Inflammatory macrophage treated with lipopolysaccharide for 1 hour (primary cell): Measurements from ENCODE around the gene APBA1.
A peak's percentile ranks its signal among the peaks of the same experiment; 100 is the strongest.
"Not testable (repeated sequence)": the region's sequence is repeated elsewhere in the genome, so short reads cannot be mapped to it uniquely, and the experiment has no call there.

ENCODE experiments used
- DNase-seq, 2 donors: peaks; one replicate each; pipeline ENCODE4 v3.0.0-alpha.2; 2020 to 2022

The APBA1 gene

DNA sequence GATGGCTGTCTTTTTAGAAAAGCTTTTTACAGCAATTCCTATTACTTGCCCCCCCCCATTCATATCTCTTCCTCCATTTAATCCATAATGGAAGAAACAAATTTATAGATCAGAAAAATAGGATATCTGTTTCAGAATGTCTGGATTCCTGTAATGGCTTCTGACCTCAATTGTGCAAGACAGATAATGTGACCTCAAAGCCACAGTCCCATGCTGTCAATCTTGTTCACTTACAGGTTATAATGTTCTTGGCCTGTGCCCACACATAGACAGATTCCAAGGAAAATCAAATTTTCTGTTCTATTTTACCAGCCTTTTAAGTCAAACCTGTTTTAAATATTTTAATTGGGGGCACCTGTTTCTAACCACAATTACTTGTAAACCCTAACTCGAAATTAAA, 203.8 kb downstream of the APBA1 start:
- DNase-seq, result no peak

DNA sequence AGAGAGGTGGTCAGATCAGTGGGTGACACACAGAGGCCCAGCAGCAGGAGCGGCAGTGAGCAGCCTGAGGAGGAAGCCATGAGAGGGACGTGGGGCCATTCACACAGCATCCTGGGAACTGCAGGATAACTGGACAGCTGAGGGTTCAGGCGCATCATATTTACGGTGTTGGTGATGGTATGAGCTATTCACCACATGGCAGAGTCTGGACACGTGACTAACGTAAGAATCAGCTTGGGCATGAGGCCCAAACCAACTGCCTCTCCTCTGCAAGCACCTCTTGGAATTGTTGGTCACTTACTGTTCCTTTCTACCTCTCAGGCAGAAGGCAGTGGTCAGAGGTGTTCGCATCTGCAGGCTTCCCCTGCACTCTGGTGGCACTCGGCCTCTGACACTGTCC, 206.0 kb downstream of the APBA1 start:
- no peak for DNase-seq

DNA sequence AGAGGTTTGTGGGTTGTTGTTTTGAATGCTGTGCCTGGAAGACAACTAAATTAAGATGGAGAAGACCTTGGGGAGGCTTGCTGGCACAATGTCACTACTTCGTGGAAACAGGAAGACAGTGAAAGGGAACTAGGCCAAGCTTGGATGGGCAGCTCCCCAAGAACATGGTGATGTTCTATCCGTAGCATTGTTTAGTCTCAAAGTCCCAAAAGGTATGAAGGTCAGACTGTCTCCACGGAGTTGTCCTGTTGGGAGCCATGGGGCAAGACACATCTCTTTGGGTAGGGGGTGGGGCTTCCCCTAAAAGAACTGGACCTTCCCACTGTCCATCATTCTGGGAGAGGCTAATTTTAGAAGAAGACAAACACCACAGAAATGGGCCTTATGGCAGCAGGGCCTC, 206.7 kb downstream of the APBA1 start:
- no peak for DNase-seq

DNA sequence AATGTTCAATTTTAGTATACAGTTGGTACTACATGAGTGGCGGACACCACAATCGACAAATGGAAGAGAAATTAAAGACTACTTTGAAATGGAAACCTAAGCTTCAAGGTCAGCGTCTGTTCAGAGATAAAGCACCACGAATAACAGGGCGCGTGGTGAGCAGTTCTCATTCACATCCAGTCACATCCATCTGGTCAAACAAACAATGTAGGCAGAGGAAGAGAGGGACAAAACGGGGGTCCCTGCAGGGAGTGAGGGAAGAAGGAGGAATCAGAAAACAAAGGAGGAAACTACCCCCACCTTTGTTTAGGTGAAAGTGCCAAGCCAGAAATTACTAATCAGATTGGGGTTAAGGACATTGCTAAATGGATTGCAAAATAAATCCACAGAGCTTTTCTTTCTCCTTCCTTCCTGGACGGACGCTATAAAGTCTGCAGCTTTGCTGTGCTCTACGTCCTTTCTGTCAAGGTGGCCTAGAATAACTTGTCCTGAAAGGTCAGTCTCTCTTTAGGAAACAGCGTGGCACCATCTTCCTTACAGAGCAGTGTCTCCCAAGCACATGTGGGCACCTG, 208.6 kb downstream of the APBA1 start:
- no peak for DNase-seq

DNA sequence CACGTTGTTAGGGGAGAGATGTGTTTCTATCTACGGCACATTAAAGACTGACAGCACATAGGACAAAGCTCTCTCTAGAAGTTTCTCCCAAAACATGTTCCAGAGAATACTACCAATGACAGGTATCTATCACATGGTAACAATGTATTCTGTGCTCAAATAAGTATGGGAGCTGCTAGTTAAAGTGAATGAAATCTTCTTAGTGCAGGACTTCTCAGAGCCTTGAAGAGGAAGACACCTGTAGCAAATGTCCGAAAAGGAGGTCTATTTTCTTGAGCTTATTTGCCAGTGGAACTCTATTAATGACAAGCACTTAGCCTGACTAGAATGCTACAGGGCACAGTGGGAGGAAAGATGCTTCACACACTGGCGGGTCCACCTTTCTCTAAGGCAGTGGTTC, 209.8 kb downstream of the APBA1 start:
- DNase-seq, result no peak

DNA sequence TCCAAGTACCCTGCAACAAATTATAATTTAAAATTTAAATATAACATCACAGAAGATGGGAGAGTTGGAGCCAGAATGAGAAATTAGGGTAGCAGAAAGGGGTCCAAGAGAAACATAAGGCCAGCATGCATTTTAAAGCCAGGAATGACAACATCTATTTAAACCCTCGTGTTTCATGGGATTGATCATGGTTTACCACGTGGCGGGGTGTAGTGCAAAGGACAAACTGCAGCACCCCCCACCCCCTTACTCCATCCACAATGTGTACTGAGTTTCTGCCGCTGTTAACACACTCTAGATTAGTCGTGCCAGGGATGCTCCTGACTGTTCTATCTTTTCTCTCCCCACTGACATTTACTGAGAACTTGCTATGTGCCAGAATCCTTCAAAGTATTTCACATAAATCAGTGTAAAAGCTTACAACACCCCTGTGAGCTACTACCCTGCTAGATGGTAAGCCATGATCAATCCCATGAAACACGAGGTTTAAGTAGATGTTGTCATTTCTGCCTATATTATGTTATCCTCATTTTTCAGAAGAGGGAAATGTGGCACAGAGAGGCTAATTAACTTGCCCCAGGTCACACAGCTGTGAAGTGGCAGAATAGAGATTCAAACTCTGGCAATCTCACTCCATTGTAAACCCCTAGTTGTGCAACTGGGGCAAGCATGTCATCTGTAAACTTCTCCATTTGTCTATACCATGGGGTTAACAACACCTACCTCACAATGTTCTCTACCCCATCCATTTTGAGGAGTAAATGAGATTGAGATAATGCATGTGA, 210.9 kb downstream of the APBA1 start:
- no peak for DNase-seq

DNA sequence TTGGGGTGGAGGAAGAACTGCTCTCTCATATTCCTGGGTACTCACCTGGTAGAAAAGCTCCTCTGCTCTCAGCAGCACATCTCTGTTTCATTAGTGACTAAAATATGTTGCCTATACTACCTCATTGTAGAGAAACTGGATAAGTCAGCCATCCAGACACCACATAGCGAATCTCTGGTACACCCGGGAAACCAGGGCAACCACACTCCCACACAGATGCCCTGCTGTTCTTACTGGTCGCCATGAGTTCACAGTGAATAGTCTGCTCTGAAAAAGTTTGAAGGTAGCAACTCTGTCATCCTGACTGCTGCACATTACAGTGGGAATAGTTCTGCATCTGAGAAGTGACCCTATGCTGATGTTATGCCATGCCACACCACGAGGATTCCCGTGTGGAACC, 212.2 kb downstream of the APBA1 start:
- DNase-seq, result no peak

DNA sequence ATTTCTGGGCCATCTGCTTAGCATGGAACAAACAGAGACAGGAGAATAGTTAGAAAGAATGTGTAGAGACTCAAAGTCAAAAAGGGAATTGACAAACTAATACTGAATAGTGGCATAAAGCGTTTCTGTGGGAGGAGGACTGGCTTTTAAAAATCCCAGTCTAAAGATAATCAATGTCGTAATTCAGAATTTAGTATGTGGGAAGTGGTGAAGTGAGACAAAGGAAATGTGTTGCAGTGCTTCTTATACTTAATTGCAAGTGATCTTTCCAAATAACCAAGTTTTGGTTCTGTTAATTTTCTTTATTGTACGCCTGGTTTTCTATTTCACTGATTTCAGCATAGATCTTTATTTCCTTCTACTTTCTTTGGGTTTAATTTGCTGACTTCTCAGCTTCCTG, 214.0 kb downstream of the APBA1 start:
- peak; percentile 53 to 74 for DNase-seq

DNA sequence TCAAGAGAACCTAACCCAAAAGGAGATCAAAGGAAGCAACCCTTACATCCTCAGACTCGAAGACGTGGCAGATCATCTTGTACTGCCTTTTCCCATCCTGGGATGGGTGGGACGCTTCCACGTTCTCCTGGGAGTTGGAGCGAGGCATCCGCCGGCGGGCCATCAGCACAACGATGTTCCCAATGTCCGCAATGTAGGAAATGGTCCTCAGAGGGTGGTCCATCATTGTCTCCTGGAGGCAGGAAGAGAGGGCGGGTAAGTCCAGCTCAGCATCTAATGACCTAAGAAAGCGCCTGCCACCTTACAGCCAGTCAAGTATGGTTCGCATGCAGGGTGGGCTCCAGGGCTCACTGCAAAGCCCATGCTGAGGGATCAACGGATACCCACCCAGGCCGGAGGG, 216.0 kb downstream of the APBA1 start:
- no peak for DNase-seq

DNA sequence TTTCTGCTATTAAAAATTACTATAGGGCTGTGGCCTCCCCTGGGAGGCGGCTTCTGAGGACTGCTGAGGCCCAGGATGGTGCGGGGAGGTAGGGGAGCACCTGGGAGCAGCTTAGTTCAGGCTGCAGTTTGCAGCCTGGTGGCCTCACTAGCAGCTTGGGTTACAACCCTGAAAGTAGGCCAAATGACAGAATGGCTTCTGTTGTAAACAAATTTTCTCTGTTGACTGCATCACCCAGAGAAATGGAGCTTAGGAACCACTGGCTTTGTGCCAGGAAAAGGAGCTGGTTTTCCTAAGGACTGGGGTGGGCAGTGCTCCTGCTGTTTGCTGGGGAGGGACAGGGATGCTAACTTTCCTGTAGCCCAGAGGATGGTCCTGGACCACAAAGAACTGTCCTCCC, 216.9 kb downstream of the APBA1 start:
- no peak for DNase-seq

DNA sequence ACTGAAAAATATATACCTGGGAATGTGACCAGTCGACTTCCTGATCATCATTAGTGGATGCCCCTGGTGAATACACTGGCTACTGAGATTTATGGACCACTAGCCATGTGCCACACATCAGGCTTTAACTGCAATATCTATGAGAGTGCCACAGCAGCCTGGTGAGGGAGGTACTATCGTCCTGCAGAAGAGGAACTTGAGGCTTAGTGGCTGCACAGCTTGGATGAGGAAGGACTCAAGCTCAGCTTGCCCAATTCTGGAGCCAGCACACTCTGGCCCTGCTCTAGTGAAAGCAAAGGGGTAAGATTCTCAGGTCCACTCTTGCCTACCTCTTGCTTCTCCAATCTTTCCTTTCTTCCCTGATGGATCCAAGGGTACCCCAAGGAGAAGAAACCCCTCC, 217.8 kb downstream of the APBA1 start:
- peak; percentile 56 to 63 for DNase-seq

DNA sequence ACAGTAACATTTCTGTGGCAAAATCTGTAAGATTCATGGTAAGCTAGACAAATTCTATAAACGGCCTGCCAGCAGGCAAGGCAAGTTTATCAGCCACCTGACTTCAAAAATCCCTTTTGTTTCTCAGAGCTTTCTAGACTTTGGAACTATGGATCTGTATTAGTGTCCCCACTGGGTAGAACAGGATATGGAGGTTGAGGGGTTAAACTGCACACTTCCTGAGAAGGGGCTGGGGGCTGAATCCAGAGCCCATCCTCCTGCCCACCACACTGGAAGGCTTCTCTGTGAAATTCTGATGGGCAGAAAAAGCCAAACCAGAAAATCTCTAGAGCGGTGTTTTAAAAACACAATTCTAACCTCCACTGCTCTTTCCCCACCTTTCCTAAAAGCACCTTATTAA, 218.4 kb downstream of the APBA1 start:
- no peak for DNase-seq

DNA sequence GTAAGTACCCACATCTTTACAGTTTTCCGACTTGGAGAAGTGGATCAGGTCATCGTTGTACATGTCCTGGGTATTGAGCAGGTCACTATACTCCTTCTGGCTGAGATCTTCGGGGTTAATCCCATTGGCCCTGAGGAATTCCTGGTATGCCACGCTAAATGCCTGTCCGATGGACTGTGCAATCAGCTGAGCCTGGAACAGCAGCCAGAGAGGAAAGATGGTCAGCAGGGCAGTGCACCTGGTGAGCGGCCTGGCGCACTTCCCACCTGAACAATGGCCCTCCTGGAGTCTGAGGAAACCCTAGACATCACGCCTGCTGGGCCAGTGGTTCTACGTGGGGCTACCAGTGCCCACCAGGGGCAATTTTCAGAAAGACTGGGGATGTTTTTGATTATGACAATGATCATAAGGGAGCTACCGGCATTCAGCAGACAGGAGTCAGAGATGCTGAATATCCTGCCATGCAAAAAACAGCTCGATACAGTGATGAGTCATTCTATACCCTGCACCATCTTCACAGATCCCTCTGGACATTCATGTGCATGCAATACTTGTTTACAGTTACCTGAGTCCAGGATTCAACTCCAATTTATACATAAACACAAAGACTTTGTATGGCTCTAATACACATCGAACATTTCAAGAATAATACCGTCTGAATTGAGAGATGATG, 219.9 kb downstream of the APBA1 start:
- DNase-seq, result no peak

DNA sequence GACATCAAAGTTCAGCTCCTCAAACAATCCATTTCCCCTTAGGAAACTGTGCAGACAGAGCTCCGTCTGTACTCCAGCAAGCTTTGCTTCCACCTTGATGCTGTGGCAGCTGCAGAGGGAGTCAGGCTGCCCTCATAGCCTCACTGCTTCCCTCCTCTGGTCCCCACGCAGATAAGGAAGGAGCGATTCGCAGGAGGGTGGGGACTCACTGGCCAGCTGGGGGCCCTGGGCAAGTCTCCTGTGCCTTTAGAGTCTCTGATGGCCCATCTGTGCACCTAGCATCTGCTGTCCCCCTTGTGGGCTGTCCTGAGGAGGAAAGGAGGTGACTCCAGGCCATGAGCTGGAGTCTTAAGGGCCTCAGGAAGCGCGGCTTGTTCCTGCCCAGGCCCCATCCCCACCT, 225.7 kb downstream of the APBA1 start:
- DNase-seq, result no peak

DNA sequence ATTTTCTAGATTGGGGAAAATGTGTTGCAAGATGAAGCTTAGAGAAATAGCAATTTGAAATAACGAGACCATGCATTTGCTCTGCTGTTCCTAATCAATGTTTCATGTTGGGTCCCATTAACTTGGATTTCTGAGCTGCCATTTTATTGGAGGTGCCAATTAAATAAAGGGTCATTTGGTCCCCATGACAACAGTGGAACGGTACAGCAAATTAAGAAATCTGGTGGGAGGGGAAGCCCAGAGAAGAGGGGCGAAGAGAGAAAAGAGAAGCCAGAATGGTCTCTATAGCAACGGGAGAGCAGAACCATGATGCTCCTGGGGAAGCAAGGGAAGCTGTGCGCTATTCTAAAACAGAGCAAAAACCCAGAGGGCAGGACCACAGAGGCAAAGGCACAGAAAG, 226.9 kb downstream of the APBA1 start:
- no peak for DNase-seq

DNA sequence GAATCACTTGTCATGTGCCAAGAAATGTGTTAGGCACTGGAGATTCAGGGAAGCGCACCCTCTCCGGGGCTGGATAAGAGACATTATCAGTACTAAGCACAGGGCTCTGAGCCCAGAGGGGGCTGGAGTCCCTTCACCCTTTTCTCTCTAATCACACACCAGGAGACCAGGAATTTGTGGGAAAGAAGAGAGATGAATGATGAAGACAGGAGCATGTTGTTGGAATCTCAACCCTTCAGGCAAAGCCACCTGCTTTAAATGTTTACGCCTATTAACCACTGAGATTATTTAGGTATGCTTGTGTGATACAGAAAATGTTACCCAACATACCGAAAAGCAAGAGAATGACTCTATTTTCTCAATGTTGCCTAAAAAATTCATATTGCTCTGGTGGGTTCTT, 227.4 kb downstream of the APBA1 start:
- DNase-seq, result no peak

DNA sequence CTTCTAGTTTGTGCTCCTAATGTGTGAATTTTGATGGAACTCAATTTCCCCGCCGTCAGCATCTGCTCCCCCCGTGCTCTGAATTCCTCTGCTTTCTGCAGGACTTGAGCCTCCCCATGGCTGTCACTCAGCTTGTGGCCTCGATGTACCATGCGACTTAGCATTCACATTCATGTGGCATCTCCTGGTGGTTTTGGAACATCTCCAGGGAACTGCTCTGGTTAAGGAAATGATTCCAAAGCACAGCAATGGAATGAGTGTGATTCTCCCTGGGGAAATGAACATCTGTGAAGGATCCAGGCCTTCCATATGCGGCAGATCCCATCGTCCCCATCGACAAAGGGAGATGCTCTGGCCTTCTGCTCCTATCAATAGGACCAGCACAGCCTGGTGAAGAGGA, 228.2 kb downstream of the APBA1 start:
- DNase-seq, result no peak

DNA sequence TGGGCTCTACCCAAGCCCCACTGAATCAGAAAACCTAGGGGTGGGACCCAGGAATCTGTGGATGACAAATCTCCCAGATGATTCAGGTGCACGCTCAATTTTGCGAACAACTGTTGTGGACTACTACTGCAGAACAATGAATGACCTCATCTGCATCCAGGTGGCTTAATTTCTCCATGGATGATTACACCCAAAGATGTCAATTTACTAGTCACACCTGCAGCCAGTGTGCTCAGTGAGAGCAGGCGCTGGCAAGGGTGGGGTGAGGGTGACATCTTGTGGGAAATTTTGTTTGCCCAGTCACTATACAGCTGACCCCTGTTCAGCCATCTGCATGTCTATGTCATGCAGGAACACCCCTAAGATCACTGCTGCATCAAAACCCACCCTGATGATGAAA, 229.0 kb downstream of the APBA1 start:
- no peak for DNase-seq

DNA sequence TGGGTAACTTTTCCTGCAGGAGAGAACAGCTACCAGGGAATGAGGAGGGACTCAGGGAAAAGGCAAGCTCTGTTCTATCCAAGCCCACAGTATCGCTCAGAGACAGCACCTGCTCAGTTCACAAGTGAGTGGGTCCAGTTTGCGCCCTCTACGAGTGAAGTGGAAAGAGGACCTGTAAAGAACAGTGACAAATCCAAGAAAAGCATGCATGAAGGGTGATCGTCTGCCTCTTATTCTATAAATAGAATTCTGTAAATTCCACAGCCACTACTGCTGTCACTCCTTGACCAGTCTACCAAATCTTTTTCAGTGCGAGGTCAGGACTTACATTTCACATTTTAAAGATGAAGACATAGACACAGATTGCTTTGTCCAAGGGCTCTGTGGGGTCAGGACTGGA, 229.7 kb downstream of the APBA1 start:
- no peak for DNase-seq

DNA sequence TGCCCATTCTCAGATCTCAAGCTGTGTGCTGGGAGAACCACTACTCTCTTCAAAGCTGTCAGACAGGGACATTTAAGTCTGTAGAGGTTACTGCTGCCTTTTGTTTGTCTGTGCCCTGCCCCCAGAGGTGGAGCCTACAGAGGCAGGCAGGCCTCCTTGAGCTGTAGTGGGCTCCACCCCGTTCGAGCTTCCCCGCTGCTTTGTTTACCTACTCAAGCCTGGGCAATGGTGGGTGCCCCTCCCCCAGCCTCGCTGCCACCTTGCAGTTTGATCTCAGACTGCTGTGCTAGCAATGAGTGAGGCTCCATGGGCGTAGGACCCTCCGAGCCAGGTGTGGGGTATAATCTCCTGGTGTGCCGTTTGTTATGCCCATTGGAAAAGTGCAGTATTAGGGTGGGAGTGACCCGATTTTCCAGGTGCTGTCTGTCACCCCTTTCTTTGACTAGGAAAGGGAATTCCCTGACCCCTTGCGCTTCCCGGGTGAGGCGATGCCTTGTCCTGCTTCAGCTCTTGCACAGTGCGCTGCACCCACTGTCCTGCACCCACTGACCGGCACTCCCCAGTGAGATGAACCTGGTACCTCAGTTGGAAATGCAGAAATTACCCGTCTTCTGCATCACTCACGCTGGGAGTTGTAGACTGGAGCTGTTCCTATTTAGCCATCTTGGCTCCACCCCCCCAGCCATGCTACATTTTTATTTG, 231.8 kb downstream of the APBA1 start:
- DNase-seq, result not testable (repeated sequence)

DNA sequence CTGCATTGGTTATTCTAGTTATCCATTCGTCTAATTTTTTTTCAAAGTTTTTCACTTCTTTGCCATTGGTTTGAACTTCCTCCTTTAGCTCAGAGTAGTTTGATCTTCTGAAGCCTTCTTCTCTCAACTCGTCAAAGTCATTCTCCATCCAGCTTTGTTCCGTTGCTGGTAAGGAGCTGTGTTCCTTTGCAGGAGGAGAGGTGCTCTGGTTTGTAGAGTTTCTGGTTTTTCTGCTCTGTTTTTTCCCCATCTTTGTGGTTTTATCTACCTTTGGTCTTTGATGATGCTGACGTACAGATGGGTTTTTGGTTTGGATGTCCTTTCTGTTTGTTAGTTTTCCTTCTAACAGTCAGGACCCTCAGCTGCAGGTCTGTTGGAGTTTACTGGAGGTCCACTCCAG, 232.5 kb downstream of the APBA1 start:
- not testable (repeated sequence) for DNase-seq

DNA sequence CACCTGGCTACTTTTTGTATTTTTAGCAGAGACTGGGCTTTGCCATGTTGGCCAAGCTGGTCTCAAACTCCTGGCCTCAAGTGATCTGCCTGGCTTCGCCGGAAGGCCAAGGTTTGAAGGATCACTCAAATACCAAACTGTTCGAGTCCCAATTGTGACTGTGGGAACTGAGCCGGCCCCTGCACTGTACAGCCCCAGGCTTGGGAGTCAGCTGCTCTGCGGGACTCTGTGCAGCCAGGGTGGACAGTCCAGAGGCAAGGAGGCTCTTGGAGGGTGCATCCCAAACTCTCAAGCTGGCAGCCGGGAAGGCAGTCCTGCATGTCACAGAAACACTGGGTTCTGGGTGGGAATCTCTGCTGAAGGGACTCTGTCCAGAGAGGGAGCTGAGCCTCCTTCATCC, 238.2 kb downstream of the APBA1 start:
- no peak for DNase-seq

DNA sequence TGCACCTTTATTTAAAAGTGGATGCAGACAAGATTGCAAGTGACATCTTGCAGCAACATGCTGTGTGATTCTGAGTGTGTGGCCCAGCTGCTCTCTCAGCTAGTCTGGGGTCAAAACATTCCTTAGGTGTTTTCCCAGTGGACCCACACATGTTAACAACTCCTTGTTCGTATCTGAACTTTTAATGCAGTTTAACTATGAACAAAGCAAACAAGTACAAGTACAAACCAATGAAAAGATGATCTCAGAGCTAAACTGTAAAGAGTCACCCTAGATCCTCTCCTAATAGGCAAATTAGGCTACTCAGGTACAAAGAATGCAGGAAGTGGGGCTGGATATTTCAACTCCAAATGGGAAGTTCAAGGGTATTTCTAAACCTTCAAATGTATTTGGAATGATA, 238.8 kb downstream of the APBA1 start:
- no peak for DNase-seq

DNA sequence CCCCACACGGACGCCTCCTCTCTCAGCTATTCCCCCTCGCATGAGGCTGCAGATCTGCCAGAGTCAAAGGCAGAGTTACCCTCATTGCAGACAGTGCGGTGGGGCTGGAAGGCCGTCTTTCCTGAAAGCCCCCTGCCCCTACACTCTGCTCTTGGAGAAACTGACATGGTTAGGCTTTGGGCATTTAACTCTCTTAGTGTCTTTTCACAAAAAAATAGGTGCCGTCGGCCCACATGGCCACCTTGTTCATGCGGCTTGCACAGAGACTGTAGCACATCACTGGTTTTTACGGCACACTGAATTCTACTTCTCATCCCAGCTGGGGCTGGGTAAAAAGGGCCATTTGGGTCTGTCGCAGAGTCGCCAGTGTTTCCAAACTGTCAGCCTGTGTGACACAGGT, 239.5 kb downstream of the APBA1 start:
- DNase-seq, result no peak
